Cardiac fibroblast (primary cell): ENCODE data around the gene GPM6B.

Source experiments
- DNase-seq, 2 donors: peaks; one replicate each; pipeline versions ENCODE4 v3.0.0 to v3.0.0-alpha.2; 2010; ENCODE audit warnings: low read depth in 2 of 2
- H3K4me3 ChIP-seq, 2 donors: replicated peaks in 1 of 2; 1 replicate in 1 of 2; 2 replicates in 1 of 2; pipeline ENCODE4 v1.5.1; 2011; ENCODE audit warnings: low read depth in 2 of 2, low read length in 2 of 2, mild to moderate bottlenecking in 2 of 2, moderate library complexity in 1 of 2
- TF ChIP-seq, protein P1 (sequence below): IDR thresholded peaks from one replicate; pipeline ENCODE4 v1.5.1; 2011; ENCODE audit warnings: low read depth, mild to moderate bottlenecking, low read length, inconsistent platforms

The GPM6B gene

DNA sequence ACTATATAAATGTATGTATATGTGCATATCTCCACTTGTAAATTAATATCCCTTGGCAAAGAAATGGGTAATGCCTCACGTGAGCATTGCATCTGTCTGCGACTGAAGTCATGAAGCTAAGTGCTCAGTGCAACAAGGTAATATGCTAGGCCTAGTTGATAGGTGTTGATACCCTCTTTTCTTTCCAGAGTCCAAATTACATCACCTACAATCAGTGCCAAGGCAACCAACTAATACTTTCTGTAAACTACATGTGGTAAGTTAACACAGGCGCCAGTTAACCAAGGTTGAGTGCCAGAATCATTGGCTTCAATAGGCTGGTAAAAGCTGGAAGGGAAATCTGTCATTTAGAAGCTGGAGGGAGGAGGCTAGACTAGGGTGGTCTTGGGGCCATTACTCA lies 41.1 kb downstream of the GPM6B start:
- TF ChIP-seq, protein P1, sequence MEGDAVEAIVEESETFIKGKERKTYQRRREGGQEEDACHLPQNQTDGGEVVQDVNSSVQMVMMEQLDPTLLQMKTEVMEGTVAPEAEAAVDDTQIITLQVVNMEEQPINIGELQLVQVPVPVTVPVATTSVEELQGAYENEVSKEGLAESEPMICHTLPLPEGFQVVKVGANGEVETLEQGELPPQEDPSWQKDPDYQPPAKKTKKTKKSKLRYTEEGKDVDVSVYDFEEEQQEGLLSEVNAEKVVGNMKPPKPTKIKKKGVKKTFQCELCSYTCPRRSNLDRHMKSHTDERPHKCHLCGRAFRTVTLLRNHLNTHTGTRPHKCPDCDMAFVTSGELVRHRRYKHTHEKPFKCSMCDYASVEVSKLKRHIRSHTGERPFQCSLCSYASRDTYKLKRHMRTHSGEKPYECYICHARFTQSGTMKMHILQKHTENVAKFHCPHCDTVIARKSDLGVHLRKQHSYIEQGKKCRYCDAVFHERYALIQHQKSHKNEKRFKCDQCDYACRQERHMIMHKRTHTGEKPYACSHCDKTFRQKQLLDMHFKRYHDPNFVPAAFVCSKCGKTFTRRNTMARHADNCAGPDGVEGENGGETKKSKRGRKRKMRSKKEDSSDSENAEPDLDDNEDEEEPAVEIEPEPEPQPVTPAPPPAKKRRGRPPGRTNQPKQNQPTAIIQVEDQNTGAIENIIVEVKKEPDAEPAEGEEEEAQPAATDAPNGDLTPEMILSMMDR: no peak
- no peak overlapping the region for H3K4me3 ChIP-seq
- no peak for DNase-seq

DNA sequence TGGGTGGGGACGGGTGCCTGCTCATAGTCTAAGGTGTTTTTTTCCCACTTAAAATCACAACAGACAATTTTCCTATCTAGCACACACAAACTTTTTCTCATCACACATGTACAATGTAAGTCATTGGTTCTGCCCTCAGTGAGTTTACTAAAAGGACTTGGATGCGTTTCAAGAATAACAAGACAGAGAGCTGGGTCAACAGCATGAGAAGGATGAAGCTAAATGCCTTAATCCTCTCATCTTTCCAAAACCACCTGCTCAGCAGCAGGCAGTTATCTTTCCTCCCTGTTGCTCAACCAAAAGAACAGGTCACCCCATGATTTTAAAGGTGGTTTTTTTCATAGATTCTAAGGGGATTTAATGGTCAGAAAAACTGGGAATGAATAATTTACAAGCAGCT lies 42.2 kb downstream of the GPM6B start:
- TF ChIP-seq, protein P1: no peak
- no peak overlapping the region for H3K4me3 ChIP-seq
- no peak for DNase-seq

DNA sequence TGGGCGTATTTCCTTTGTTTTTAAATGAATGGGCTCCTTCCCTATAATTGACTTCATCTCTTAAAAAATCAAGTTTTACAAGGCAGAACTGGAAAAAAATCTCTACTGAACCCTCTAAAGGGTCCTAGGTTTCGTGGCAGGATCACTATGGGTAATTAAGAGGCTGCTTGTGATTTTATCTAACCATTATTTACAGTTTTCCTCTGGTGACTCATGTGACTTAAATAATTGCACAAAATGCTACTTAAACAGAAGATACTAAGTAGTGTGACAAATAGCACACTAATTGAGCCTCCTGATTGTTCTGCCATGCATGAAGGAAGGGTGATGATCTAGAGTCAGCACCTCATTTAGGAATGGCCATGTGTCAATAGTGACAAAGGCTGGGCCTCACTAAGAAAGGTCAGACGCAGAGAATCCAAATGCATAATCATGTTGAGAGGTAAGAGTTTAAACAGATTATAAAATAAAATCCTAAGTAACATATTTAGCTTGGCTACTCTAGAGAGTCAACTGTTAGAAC lies 46.8 kb downstream of the GPM6B start:
- DNase-seq: no peak
- H3K4me3 ChIP-seq: no peak overlapping the region
- TF ChIP-seq, protein P1: no peak

DNA sequence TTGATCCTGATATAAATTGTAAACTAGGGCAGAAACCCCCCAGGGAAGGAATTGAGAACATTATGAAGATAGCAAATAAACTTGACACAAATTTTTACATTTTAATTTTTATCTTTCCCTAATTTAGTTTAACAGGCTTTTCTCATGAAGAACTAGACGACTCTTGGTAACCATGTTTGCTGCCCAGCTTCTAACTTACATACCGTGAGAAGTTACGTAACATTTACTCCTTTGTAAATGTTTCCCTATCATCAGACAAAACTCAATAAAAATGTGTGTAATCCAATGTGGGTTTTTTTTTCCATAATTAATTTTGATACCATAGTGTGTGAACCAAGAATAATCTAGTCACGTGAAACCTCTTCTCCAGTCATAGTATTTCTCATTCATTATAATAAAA lies 48.0 kb downstream of the GPM6B start:
- TF ChIP-seq, protein P1: no peak

DNA sequence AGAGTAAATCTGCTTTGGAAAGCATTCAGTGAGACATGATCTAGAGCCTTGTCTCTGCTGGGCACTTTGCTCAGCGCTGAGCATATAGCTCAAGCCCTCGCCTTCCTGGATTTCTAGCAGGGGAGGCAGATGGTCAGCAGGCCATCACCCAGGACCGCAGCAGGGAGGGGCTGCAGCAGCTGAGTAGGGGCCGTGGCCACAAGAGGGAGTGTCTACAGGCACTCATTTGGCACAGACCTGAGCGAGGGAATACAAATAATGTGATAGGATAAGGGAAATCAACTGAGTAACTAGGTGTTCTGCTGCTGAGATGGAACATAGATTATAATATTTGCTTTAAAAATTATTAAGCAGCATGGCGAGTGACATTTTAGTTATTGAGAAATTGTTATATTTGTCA lies 52.1 kb downstream of the GPM6B start:
- TF ChIP-seq, protein P1: peak; percentile 11
- no peak overlapping the region for H3K4me3 ChIP-seq
- DNase-seq: peak in 1 of 2 donors; percentile 12

More for the DNA sequence above, 48.0 kb downstream of the GPM6B start:
- H3K4me3 ChIP-seq: no peak overlapping the region
- no peak for DNase-seq

DNA sequence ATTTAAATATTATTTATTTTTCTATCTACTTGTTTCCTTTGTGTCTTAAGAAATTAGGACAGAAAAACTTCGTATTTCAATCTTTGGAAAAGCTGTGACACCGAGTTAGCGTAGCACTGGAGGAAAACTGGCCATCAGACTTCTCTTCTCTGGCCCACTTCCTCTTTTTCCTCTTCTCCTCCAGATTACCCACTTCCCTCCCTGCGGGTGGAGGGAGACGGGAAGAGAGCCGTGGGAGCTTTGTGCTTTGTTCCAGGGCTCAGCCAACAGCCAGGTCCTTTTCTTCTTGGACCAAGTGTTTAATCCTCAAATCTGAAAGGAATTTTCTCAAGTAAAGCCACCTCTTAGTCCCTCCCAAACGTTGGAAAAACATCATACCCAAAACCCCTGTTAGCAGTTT lies 52.6 kb downstream of the GPM6B start:
- no peak for DNase-seq
- no peak overlapping the region for H3K4me3 ChIP-seq
- TF ChIP-seq, protein P1: no peak

DNA sequence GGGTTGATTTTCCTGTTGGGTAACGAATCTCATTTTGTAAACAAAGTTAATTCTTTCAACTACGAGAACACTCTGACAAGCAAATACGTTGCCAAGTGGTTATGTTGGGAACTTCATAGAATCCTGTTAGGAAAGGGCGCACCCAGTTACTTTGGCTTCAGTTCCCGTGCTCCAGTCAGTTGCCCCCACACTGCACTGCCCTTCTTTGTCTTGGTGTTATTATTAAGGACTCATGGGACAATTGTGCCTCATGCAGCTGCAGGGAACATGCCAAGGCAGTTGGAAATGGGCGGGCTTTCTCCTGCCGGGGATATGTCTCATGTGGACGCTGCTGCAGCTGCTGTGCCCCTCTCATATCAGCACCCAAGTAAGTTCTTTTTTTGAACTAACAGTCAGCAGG lies 53.4 kb downstream of the GPM6B start:
- TF ChIP-seq, protein P1: no peak
- DNase-seq: no peak
- no peak overlapping the region for H3K4me3 ChIP-seq
